TTC549 (cell line): ENCODE measurements around the gene TYROBP.
"Not testable (repeated sequence)": the region's sequence is repeated elsewhere in the genome, so short reads cannot be mapped to it uniquely, and the experiment has no call there.

Experiments used
- FAIRE-seq: peaks from 2 replicates; lab custom pipeline; 2012; peaks lifted over from hg19 to GRCh38; lab: Jason Lieb, UNC

Gene TYROBP

GRCh38 chr19:35908010-35908441 is at the start of gene TYROBP:
TYROBP (minus strand) TSS chr19:35908295; CDS start chr19:35908228, 67 bp downstream.
- no peak for FAIRE-seq

- not testable (repeated sequence) for FAIRE-seq
These were observed 49.3 kb upstream of the TYROBP start for GRCh38 chr19:35957411-35957810.

GRCh38 chr19:35955881-35956634 is 48.0 kb upstream of the TYROBP start:
- FAIRE-seq = no peak

- FAIRE-seq = no peak
These were observed 41.0 kb upstream of the TYROBP start for GRCh38 chr19:35949131-35949530.

- no peak for FAIRE-seq
These were observed 38.1 kb upstream of the TYROBP start for GRCh38 chr19:35946203-35946602.

GRCh38 chr19:35945121-35945790 is 37.2 kb upstream of the TYROBP start:
- no peak for FAIRE-seq

GRCh38 chr19:35944556-35944955 is 36.5 kb upstream of the TYROBP start:
- no peak for FAIRE-seq

GRCh38 chr19:35943321-35944301 is 35.5 kb upstream of the TYROBP start:
- FAIRE-seq = no peak

GRCh38 chr19:35942235-35942634 is 34.1 kb upstream of the TYROBP start:
- FAIRE-seq = no peak

- FAIRE-seq = no peak
These were observed 32.7 kb upstream of the TYROBP start for GRCh38 chr19:35940839-35941238.

- no peak for FAIRE-seq
These were observed 32.1 kb upstream of the TYROBP start for GRCh38 chr19:35940078-35940775.

GRCh38 chr19:35939307-35940077 is 31.4 kb upstream of the TYROBP start:
- FAIRE-seq = no peak

GRCh38 chr19:35938282-35939224 is 30.5 kb upstream of the TYROBP start:
- no peak for FAIRE-seq

- FAIRE-seq = no peak
These were observed 29.5 kb upstream of the TYROBP start for GRCh38 chr19:35937345-35938281.

GRCh38 chr19:35936738-35937268 is 28.7 kb upstream of the TYROBP start:
- FAIRE-seq = no peak

- no peak for FAIRE-seq
These were observed 28.0 kb upstream of the TYROBP start, which contains the start of gene LRFN3 for GRCh38 chr19:35935911-35936737. LRFN3 (plus strand) TSS chr19:35936374; CDS start chr19:35939426, 3,052 bp downstream.

- no peak for FAIRE-seq
These were observed 24.3 kb upstream of the TYROBP start for GRCh38 chr19:35932291-35932936.
